Fibroblast of lung (primary cell): ENCODE data around the gene BCAS2. TPM values are rescaled to one million over a fixed set of nuclear protein-coding genes. Genes with fewer than 3 reads are reported as not detected.

Experiments
- DNase-seq, 2 donors: peaks; one replicate each; pipeline versions ENCODE4 v3.0.0 to v3.0.0-alpha.2; 2010; ENCODE audit warnings: low read depth in 2 of 2
- H2AFZ ChIP-seq: 2 replicates; pipeline ENCODE4 v1.5.1; 2012; ENCODE audit warnings: low read length, control low read depth, inconsistent platforms
- H3K27ac ChIP-seq: 2 replicates; pipeline ENCODE4 v1.5.1; 2011; ENCODE audit warnings: low read length, control low read depth; ENCODE audit not compliant: insufficient read depth
- H3K27me3 ChIP-seq: 2 replicates; pipeline ENCODE4 v1.5.1; 2011; ENCODE audit warnings: mild to moderate bottlenecking, low read length; ENCODE audit not compliant: control insufficient read depth, insufficient read depth
- H3K36me3 ChIP-seq: 2 replicates; pipeline ENCODE4 v1.5.1; 2011; ENCODE audit warnings: low read length; ENCODE audit not compliant: control insufficient read depth, insufficient read depth
- H3K4me1 ChIP-seq: 2 replicates; pipeline ENCODE4 v1.5.1; 2011; ENCODE audit warnings: low read length; ENCODE audit not compliant: control insufficient read depth, insufficient read depth; ENCODE audit errors: extremely low read depth
- H3K4me2 ChIP-seq: 2 replicates; pipeline ENCODE4 v1.5.1; 2011; ENCODE audit warnings: low read length, control low read depth; ENCODE audit not compliant: insufficient read depth; ENCODE audit errors: extremely low read depth
- H3K4me3 ChIP-seq, 4 experiments: fragments of 200-600 bp in 1 of 4; sonication (generic) in 1 of 4; replicated peaks in 1 of 4; 2 replicates each; pipeline ENCODE4 v1.5.1; 2011 to 2016; ENCODE audit warnings: low read length in 4 of 4, low read depth in 3 of 4, mild to moderate bottlenecking in 3 of 4, control low read depth in 2 of 4, inconsistent platforms in 1 of 4, mixed read lengths in 1 of 4; ENCODE audit not compliant: insufficient read depth in 1 of 4; ENCODE audit errors: control extremely low read depth in 1 of 4
- H3K79me2 ChIP-seq: 2 replicates; pipeline ENCODE4 v1.5.1; 2012; ENCODE audit warnings: mild to moderate bottlenecking, low read length, inconsistent platforms; ENCODE audit not compliant: control insufficient read depth, insufficient read depth
- H3K9ac ChIP-seq: 2 replicates; pipeline ENCODE4 v1.5.1; 2011; ENCODE audit warnings: mild to moderate bottlenecking, low read length, control low read depth; ENCODE audit not compliant: insufficient read depth
- H3K9me3 ChIP-seq: 2 replicates; pipeline ENCODE4 v1.5.1; 2012; ENCODE audit warnings: low read depth, low read length; ENCODE audit not compliant: control insufficient read depth, insufficient read depth
- H4K20me1 ChIP-seq: 2 replicates; pipeline ENCODE4 v1.5.1; 2011; ENCODE audit warnings: low read length; ENCODE audit not compliant: control insufficient read depth, insufficient read depth; ENCODE audit errors: extremely low read depth
- EZH2 ChIP-seq: IDR thresholded peaks from 2 replicates; pipeline ENCODE4 v1.5.1; 2012; ENCODE audit warnings: low read length, control low read depth, mild to moderate bottlenecking; ENCODE audit errors: missing control alignments
- polyA plus RNA-seq, 2 donors: library from polyadenylated mRNA; depleted of rRNA in 1 of 2; stranded (reverse) in 1 of 2; unstranded in 1 of 2; fragments of >200 nt; gene quantifications; 2 replicates each; pipeline ENCODE4 v1.2.1, GENCODE V29; 2011 to 2012; ENCODE audit warnings: missing spikeins in 1 of 2
- total RNA-seq: library from RNA; depleted of rRNA; stranded (reverse); fragments of >200 nt; gene quantifications from 2 replicates; pipeline ENCODE4 v1.2.1, GENCODE V29; 2014
- TF ChIP-seq, protein P1 (sequence below), 2 donors: IDR thresholded peaks in 1 of 2; conservative IDR thresholded peaks in 1 of 2; 1 replicate in 1 of 2; 2 replicates in 1 of 2; pipeline ENCODE4 v1.5.1; 2011 to 2012; ENCODE audit warnings: low read length in 2 of 2, control low read depth in 1 of 2, inconsistent platforms in 1 of 2, low read depth in 1 of 2, mild to moderate bottlenecking in 1 of 2

The BCAS2 gene
- total and polyA plus RNA-seq, 2 donors (not counting 1 experiment from before 2014, with no cell fraction given), result 41.3 to 45.4 TPM

DNA sequence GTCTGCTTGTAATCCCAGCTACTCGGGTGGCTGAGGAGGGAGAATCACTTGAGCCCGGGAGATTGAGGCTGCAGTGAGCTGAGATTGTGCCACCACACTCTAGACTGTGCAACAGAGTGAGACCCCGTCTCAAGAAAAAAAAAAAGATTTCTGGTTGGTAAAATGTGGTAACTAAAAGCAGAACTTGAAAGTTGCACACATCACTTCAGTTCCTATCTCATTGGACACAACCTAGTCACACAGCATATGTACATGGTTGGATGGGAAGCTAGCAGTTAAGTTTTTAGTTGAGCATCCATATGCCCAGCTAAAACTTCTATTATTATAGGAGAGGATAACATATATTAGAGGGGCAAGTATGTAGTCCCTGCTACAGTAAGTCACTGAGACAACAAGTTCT is 22.1 kb downstream of the BCAS2 start:
- H3K36me3 ChIP-seq, result no peaks in the 10 kb centered on the region
- DNase-seq, result no peak

DNA sequence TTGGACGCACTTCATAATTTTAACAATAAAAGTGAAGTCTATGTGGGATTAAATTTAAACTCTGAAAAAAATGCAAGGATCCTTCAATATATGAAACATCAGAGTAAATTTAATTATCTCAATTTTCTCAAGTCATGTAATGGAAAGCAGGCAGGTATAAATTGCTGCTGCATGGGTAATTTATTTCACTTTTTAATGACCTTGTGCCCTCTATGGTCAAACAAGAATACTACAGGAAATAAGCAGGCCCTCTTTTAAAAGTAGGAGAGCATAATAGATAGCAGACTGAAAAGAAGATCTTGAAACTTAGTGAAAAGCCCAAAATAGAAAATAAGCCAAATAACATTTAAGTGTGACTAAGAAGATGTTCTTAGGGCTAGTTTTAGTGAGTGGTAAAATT is 22.9 kb downstream of the BCAS2 start:
- H4K20me1 ChIP-seq, result no peaks in the 10 kb centered on the region
- TF ChIP-seq, protein P1, sequence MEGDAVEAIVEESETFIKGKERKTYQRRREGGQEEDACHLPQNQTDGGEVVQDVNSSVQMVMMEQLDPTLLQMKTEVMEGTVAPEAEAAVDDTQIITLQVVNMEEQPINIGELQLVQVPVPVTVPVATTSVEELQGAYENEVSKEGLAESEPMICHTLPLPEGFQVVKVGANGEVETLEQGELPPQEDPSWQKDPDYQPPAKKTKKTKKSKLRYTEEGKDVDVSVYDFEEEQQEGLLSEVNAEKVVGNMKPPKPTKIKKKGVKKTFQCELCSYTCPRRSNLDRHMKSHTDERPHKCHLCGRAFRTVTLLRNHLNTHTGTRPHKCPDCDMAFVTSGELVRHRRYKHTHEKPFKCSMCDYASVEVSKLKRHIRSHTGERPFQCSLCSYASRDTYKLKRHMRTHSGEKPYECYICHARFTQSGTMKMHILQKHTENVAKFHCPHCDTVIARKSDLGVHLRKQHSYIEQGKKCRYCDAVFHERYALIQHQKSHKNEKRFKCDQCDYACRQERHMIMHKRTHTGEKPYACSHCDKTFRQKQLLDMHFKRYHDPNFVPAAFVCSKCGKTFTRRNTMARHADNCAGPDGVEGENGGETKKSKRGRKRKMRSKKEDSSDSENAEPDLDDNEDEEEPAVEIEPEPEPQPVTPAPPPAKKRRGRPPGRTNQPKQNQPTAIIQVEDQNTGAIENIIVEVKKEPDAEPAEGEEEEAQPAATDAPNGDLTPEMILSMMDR (conservative IDR thresholded peaks at IDR 0.05 in 1 of 2, IDR thresholded peaks at IDR 0.05 in 1 of 2; ENCODE audit: low read depth in 1 of 2, low read length in 2 of 2), result no peak
- TF ChIP-seq EZH2, result no peak
- peak in 1 of 2 donors; percentile 11 for DNase-seq
- H3K9ac ChIP-seq, result no peak overlapping the region
- no peaks in the 10 kb centered on the region for H3K27me3 ChIP-seq
- H3K79me2 ChIP-seq, result no peaks in the 10 kb centered on the region
- no peaks in the 10 kb centered on the region for H3K4me1 ChIP-seq
- no peak overlapping the region for H2AFZ ChIP-seq
- H3K4me3 ChIP-seq, result no peak overlapping the region
- H3K9me3 ChIP-seq, result no peaks in the 10 kb centered on the region
- no peak overlapping the region for H3K4me2 ChIP-seq
- no peak overlapping the region for H3K27ac ChIP-seq
- no peaks in the 10 kb centered on the region for H3K36me3 ChIP-seq

More for the DNA sequence above, 22.1 kb downstream of the BCAS2 start:
- TF ChIP-seq, protein P1 (conservative IDR thresholded peaks at IDR 0.05 in 1 of 2, IDR thresholded peaks at IDR 0.05 in 1 of 2; ENCODE audit: low read depth in 1 of 2, low read length in 2 of 2), result no peak
- TF ChIP-seq EZH2, result no peak
- Histone ChIP-seq H3K4me2 (no peak overlapping the region), H3K4me3 (no peak overlapping the region), H4K20me1 (no peaks in the 10 kb centered on the region), H3K4me1 (no peaks in the 10 kb centered on the region), H3K9ac (no peak overlapping the region), H3K79me2 (no peaks in the 10 kb centered on the region), H3K9me3 (no peaks in the 10 kb centered on the region), H3K27me3 (no peaks in the 10 kb centered on the region), H2AFZ (no peak overlapping the region), H3K27ac (no peak overlapping the region)

DNA sequence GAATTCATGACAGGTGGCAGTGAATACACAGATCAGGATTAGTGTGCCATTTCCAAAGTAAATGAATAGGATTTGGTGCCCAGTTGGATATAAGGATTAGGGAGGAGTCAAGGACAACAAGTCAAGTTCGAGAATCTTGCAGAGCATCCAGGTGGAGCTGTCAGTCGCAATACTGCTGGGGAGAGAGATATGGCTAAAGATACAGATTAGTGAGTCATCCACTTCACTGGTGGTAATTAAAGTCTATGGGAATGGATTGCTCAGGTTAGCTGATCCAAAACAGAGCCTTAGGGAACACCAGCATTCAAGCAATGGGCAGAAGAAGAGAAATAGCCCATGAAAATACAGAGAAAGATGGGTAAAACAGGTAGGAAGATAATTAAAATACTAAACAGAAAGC is 26.8 kb downstream of the BCAS2 start:
- Histone ChIP-seq H3K27me3 (no peaks in the 10 kb centered on the region), H3K4me1 (no peaks in the 10 kb centered on the region), H3K27ac (no peak overlapping the region), H3K4me2 (no peak overlapping the region), H3K36me3 (no peaks in the 10 kb centered on the region), H3K9me3 (no peaks in the 10 kb centered on the region), H2AFZ (no peak overlapping the region), H3K9ac (no peak overlapping the region), H3K79me2 (no peaks in the 10 kb centered on the region), H4K20me1 (no peaks in the 10 kb centered on the region), H3K4me3 (no peak overlapping the region)
- no peak for DNase-seq
- TF ChIP-seq EZH2, result no peak
- TF ChIP-seq, protein P1 (conservative IDR thresholded peaks at IDR 0.05 in 1 of 2, IDR thresholded peaks at IDR 0.05 in 1 of 2; ENCODE audit: low read depth in 1 of 2, low read length in 2 of 2), result no peak
